PFSK-1 (cell line): ENCODE data around the gene ETHE1.

Experiments used
- FOXP2 ChIP-seq: optimal IDR thresholded peaks from 2 replicates; pipeline ENCODE3; 2011; ENCODE audit warnings: borderline replicate concordance, control low read depth, inconsistent platforms; ENCODE audit not compliant: insufficient read depth; ENCODE audit errors: extremely low read length, extremely low read depth
- POLR2AphosphoS5 ChIP-seq: IDR thresholded peaks from 2 replicates; pipeline ENCODE4 v1.6.1; 2012; ENCODE audit warnings: low read depth, mild to moderate bottlenecking, control low read depth, low read length, moderate library complexity
- SIN3A ChIP-seq: IDR thresholded peaks from 2 replicates; pipeline ENCODE4 v1.6.1; 2012; ENCODE audit warnings: mild to moderate bottlenecking, low read length, moderate library complexity, borderline replicate concordance; ENCODE audit not compliant: insufficient read depth
- TAF1 ChIP-seq: IDR thresholded peaks from 2 replicates; pipeline ENCODE4 v1.6.1; 2012; ENCODE audit warnings: low read length, control low read depth, borderline replicate concordance; ENCODE audit not compliant: insufficient read depth
- TF ChIP-seq, protein P1 (sequence below), 2 experiments: IDR thresholded peaks; 2 replicates each; pipeline versions ENCODE4 v1.6.1 to v1.8.0; 2011 to 2012; ENCODE audit warnings: low read depth in 2 of 2, low read length in 2 of 2, control low read depth in 1 of 2, inconsistent platforms in 1 of 2, mild to moderate bottlenecking in 1 of 2, moderate library complexity in 1 of 2; ENCODE audit not compliant: insufficient read depth in 1 of 2

ETHE1 gene

GRCh38 chr19:43525836-43526771 is 897 bp downstream of the ETHE1 start:
- TF ChIP-seq SIN3A (no peak), POLR2AphosphoS5 (no peak), FOXP2 (no peak), TAF1 (no peak)
- TF ChIP-seq, protein P1, sequence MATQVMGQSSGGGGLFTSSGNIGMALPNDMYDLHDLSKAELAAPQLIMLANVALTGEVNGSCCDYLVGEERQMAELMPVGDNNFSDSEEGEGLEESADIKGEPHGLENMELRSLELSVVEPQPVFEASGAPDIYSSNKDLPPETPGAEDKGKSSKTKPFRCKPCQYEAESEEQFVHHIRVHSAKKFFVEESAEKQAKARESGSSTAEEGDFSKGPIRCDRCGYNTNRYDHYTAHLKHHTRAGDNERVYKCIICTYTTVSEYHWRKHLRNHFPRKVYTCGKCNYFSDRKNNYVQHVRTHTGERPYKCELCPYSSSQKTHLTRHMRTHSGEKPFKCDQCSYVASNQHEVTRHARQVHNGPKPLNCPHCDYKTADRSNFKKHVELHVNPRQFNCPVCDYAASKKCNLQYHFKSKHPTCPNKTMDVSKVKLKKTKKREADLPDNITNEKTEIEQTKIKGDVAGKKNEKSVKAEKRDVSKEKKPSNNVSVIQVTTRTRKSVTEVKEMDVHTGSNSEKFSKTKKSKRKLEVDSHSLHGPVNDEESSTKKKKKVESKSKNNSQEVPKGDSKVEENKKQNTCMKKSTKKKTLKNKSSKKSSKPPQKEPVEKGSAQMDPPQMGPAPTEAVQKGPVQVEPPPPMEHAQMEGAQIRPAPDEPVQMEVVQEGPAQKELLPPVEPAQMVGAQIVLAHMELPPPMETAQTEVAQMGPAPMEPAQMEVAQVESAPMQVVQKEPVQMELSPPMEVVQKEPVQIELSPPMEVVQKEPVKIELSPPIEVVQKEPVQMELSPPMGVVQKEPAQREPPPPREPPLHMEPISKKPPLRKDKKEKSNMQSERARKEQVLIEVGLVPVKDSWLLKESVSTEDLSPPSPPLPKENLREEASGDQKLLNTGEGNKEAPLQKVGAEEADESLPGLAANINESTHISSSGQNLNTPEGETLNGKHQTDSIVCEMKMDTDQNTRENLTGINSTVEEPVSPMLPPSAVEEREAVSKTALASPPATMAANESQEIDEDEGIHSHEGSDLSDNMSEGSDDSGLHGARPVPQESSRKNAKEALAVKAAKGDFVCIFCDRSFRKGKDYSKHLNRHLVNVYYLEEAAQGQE (IDR thresholded peaks at IDR 0.05; ENCODE audit: insufficient read depth in 1 of 2, low read depth in 2 of 2, low read length in 2 of 2), result no peak

DNA sequence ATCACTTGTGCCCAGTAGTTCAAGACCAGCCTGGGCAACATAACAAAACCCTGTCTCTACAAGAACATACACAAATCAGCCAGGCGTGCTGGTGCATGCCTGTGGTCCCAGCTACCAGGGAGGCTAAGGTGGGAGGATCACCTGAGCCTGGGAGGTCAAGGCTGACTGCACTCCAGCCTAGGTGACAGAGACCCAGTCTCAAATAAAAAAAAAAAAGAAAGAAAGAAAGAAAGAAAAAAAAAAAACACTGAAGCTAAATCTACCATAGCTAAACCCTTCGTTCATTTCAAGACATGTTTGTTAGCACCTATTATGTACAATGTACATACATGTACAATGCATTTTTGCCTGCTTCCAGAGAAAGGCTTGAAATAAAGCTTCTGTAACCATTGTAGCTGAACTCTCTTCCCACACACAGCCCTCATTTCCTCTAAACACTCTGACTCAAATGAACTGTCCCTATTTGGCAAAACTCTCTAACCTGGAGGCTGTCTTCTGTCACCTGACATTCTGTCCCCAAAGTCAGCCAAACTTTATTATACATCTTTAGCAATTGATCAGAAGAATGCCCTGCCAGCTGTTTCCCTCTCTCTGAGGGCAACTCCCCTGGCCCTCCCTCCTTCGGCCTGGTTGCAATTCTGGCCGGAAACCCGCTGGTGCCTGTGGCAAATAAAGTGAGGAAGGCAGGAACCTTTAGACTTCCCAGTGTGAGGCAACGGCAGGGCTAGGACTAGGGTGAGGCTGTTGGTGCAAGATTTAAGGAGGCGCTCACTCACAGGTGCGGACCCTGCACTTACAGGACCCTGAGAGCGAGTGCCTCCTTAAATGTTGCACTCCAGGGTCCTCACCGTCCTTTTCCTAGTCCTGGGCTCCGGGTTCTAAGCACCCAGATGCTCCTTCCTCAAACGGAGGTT is 1.8 kb downstream of the ETHE1 start:
- TF ChIP-seq, protein P1 (IDR thresholded peaks at IDR 0.05; ENCODE audit: insufficient read depth in 1 of 2, low read depth in 2 of 2, low read length in 2 of 2), result no peak
- no peak for TF ChIP-seq POLR2AphosphoS5
- no peak for TF ChIP-seq TAF1
- TF ChIP-seq FOXP2, result no peak
- TF ChIP-seq SIN3A, result no peak

GRCh38 chr19:43522929-43523328 is 4.1 kb downstream of the ETHE1 start:
- TF ChIP-seq TAF1 (no peak), FOXP2 (no peak), POLR2AphosphoS5 (no peak), SIN3A (no peak)
- TF ChIP-seq, protein P1 (IDR thresholded peaks at IDR 0.05; ENCODE audit: insufficient read depth in 1 of 2, low read depth in 2 of 2, low read length in 2 of 2), result no peak

GRCh38 chr19:43519436-43520088 is 7.4 kb downstream of the ETHE1 start:
- TF ChIP-seq, protein P1 (IDR thresholded peaks at IDR 0.05; ENCODE audit: insufficient read depth in 1 of 2, low read depth in 2 of 2, low read length in 2 of 2), result no peak
- TF ChIP-seq FOXP2, result no peak
- no peak for TF ChIP-seq POLR2AphosphoS5
- TF ChIP-seq TAF1, result no peak
- TF ChIP-seq SIN3A, result no peak
